ENCODE data around the gene TRIM38. TPM values are rescaled to one million over a fixed set of nuclear protein-coding genes. Genes with fewer than 3 reads are reported as not detected.

TRIM38 gene
- total and polyA plus RNA-seq, 2 of the 13 experiments (the other 11 are each of a cell fraction or from before 2014, with no cell fraction given): 2.5 to 3.1 TPM

DNA sequence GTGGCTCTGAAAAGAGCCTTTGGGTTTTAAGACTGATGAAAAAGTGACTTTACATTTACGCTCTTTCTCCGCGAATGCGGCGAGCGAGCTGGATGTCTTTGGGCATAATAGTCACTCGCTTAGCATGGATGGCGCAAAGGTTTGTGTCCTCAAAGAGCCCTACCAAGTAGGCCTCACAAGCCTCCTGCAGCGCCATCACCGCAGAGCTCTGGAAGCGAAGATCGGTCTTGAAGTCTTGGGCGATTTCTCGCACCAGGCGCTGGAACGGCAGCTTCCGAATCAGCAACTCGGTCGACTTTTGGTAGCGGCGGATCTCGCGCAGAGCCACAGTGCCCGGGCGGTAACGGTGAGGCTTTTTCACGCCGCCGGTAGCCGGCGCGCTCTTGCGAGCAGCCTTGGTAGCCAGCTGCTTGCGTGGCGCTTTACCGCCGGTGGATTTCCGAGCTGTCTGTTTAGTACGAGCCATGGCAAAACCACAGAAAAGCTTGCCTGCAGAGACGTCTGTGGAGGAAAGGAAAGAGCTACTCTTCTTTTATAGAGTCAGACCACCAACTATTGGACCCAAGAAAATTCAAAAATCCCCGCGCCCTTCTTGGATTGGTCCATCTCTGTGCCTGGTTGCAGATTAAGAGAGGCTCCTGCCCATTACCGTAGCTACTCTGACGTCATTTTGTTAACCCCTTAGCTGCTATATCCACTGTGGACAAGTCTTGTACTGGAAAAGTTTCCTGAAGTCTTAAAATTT is 69.2 kb downstream of the TRIM38 start (continued):
- peak; percentile 47 for TF ChIP-seq IKZF4 (CRISPR knock-in tag; IDR thresholded peaks at IDR 0.05; ENCODE audit: borderline replicate concordance, low read depth, not compliant biosample characterization)
- TF ChIP-seq, protein P1, sequence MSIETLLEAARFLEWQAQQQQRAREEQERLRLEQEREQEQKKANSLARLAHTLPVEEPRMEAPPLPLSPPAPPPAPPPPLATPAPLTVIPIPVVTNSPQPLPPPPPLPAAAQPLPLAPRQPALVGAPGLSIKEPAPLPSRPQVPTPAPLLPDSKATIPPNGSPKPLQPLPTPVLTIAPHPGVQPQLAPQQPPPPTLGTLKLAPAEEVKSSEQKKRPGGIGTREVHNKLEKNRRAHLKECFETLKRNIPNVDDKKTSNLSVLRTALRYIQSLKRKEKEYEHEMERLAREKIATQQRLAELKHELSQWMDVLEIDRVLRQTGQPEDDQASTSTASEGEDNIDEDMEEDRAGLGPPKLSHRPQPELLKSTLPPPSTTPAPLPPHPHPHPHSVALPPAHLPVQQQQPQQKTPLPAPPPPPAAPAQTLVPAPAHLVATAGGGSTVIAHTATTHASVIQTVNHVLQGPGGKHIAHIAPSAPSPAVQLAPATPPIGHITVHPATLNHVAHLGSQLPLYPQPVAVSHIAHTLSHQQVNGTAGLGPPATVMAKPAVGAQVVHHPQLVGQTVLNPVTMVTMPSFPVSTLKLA (IDR thresholded peaks at IDR 0.05): no peak
- TF ChIP-seq, protein P2, sequence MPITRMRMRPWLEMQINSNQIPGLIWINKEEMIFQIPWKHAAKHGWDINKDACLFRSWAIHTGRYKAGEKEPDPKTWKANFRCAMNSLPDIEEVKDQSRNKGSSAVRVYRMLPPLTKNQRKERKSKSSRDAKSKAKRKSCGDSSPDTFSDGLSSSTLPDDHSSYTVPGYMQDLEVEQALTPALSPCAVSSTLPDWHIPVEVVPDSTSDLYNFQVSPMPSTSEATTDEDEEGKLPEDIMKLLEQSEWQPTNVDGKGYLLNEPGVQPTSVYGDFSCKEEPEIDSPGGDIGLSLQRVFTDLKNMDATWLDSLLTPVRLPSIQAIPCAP (CRISPR knock-in tag; IDR thresholded peaks at IDR 0.05; ENCODE audit: low read depth): no peak
- TF ChIP-seq, protein P3, sequence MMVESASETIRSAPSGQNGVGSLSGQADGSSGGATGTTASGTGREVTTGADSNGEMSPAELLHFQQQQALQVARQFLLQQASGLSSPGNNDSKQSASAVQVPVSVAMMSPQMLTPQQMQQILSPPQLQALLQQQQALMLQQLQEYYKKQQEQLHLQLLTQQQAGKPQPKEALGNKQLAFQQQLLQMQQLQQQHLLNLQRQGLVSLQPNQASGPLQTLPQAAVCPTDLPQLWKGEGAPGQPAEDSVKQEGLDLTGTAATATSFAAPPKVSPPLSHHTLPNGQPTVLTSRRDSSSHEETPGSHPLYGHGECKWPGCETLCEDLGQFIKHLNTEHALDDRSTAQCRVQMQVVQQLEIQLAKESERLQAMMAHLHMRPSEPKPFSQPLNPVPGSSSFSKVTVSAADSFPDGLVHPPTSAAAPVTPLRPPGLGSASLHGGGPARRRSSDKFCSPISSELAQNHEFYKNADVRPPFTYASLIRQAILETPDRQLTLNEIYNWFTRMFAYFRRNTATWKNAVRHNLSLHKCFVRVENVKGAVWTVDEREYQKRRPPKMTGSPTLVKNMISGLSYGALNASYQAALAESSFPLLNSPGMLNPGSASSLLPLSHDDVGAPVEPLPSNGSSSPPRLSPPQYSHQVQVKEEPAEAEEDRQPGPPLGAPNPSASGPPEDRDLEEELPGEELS (CRISPR knock-in tag; IDR thresholded peaks at IDR 0.05): peak; percentile 57
- no peak for TF ChIP-seq THYN1 (CRISPR knock-in tag; IDR thresholded peaks at IDR 0.05; ENCODE audit: borderline replicate concordance, low read depth)
- no peak for TF ChIP-seq ZNF747 (CRISPR knock-in tag; IDR thresholded peaks at IDR 0.05; ENCODE audit: borderline replicate concordance)
- no peak for TF ChIP-seq MIXL1 (CRISPR knock-in tag; IDR thresholded peaks at IDR 0.05)
- 0 out of 2 replicates have a peak, but pooled peaks have one; percentile 34 for TF ChIP-seq ZSCAN31 (CRISPR knock-in tag; IDR thresholded peaks at IDR 0.05; ENCODE audit: low read depth)
- peak; percentile 69; the same call in 1 of the 2 replicates for TF ChIP-seq SAFB2 (CRISPR knock-in tag; IDR thresholded peaks at IDR 0.05; ENCODE audit: borderline replicate concordance, low read depth)
- TF ChIP-seq ATM (IDR thresholded peaks at IDR 0.05; ENCODE audit: borderline replicate concordance): no peak
- TF ChIP-seq AGO2 (optimal IDR thresholded peaks at IDR 0.05; ENCODE audit: low read depth, low read length): peak; percentile 100
- peak; percentile 100 for TF ChIP-seq RBM22 (optimal IDR thresholded peaks at IDR 0.05; ENCODE audit: low read length)
- TF ChIP-seq RAD51 (IDR thresholded peaks at IDR 0.05; ENCODE audit: borderline replicate concordance): no peak
- TF ChIP-seq ZNF772 (CRISPR knock-in tag; IDR thresholded peaks at IDR 0.05): peak; percentile 73; the same call in 1 of the 2 replicates
- TF ChIP-seq, protein P4, sequence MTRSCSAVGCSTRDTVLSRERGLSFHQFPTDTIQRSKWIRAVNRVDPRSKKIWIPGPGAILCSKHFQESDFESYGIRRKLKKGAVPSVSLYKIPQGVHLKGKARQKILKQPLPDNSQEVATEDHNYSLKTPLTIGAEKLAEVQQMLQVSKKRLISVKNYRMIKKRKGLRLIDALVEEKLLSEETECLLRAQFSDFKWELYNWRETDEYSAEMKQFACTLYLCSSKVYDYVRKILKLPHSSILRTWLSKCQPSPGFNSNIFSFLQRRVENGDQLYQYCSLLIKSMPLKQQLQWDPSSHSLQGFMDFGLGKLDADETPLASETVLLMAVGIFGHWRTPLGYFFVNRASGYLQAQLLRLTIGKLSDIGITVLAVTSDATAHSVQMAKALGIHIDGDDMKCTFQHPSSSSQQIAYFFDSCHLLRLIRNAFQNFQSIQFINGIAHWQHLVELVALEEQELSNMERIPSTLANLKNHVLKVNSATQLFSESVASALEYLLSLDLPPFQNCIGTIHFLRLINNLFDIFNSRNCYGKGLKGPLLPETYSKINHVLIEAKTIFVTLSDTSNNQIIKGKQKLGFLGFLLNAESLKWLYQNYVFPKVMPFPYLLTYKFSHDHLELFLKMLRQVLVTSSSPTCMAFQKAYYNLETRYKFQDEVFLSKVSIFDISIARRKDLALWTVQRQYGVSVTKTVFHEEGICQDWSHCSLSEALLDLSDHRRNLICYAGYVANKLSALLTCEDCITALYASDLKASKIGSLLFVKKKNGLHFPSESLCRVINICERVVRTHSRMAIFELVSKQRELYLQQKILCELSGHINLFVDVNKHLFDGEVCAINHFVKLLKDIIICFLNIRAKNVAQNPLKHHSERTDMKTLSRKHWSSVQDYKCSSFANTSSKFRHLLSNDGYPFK (CRISPR knock-in tag; IDR thresholded peaks at IDR 0.05; ENCODE audit: borderline replicate concordance): peak; percentile 55; the same call in 1 of the 2 replicates
- TF ChIP-seq, protein P5, sequence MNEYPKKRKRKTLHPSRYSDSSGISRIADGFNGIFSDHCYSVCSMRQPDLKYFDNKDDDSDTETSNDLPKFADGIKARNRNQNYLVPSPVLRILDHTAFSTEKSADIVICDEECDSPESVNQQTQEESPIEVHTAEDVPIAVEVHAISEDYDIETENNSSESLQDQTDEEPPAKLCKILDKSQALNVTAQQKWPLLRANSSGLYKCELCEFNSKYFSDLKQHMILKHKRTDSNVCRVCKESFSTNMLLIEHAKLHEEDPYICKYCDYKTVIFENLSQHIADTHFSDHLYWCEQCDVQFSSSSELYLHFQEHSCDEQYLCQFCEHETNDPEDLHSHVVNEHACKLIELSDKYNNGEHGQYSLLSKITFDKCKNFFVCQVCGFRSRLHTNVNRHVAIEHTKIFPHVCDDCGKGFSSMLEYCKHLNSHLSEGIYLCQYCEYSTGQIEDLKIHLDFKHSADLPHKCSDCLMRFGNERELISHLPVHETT (CRISPR knock-in tag; conservative IDR thresholded peaks at IDR 0.05): no peak; the same call in 1 of the 2 replicates
- TF ChIP-seq RARG (CRISPR knock-in tag; IDR thresholded peaks at IDR 0.05; ENCODE audit: low read depth): peak; percentile 78; the same call in 1 of the 2 replicates
- TF ChIP-seq RNF2 (conservative IDR thresholded peaks at IDR 0.05; ENCODE audit: low read depth): no peak
- TF ChIP-seq MYC (CRISPR knock-in tag; IDR thresholded peaks at IDR 0.05; ENCODE audit: borderline replicate concordance): peak; percentile 86
